SK-N-SH treated with all-trans-retinoic acid at 6 μM for 48 hours (cell line): ENCODE data around the gene LIX1.

ENCODE experiments used
- ATAC-seq: fragments of 200-7000 bp; cut with Tn5 transposase; 3 replicates; pipeline ENCODE4 v1.9.1; 2020; ENCODE audit warnings: mild to moderate bottlenecking, moderate library complexity
- ARNTL ChIP-seq: fragments of 450-650 bp; formaldehyde crosslinking; IDR thresholded peaks from 2 replicates; pipeline ENCODE4 v1.5.0; 2020; ENCODE audit warnings: low read depth, mild to moderate bottlenecking, moderate library complexity, borderline replicate concordance
- BACH2 ChIP-seq: fragments of 250-450 bp; sonication (Bioruptor Pico); IDR thresholded peaks from 2 replicates; pipeline ENCODE4 v1.9.0; 2021; ENCODE audit warnings: mild to moderate bottlenecking, borderline replicate concordance
- CSDC2 ChIP-seq: fragments of 250-450 bp; sonication (Bioruptor Pico); IDR thresholded peaks from 2 replicates; pipeline ENCODE4 v1.5.0; 2020; ENCODE audit warnings: mild to moderate bottlenecking, moderate library complexity
- ESRRG ChIP-seq: fragments of 250-450 bp; sonication (Bioruptor Pico); IDR thresholded peaks from 2 replicates; pipeline ENCODE4 v1.6.1; 2021; ENCODE audit warnings: mild to moderate bottlenecking
- GLIS3 ChIP-seq: fragments of 250-450 bp; sonication (Bioruptor Pico); IDR thresholded peaks from 2 replicates; pipeline ENCODE4 v1.5.0; 2020; ENCODE audit warnings: mild to moderate bottlenecking, moderate library complexity
- ISL1 ChIP-seq: fragments of 250-450 bp; sonication (Bioruptor Pico); IDR thresholded peaks from 2 replicates; pipeline ENCODE4 v2.1.2; 2022; ENCODE audit warnings: mild to moderate bottlenecking, moderate library complexity
- OSR1 ChIP-seq: fragments of 250-450 bp; sonication (Bioruptor Pico); IDR thresholded peaks from 2 replicates; pipeline ENCODE4 v1.8.0; 2022; ENCODE audit warnings: moderate library complexity, mild to moderate bottlenecking, inconsistent platforms
- PATZ1 ChIP-seq: fragments of 250-450 bp; sonication (Bioruptor Pico); IDR thresholded peaks from 2 replicates; pipeline ENCODE4 v1.8.0; 2020; ENCODE audit warnings: mild to moderate bottlenecking, moderate library complexity, borderline replicate concordance
- PPARA ChIP-seq: fragments of 250-450 bp; sonication (Bioruptor Pico); IDR thresholded peaks from 2 replicates; pipeline ENCODE4 v1.5.0; 2020; ENCODE audit warnings: mild to moderate bottlenecking, borderline replicate concordance
- RARB ChIP-seq: fragments of 250-450 bp; sonication (Bioruptor Pico); IDR thresholded peaks from 2 replicates; pipeline ENCODE4 v1.8.0; 2021; ENCODE audit warnings: mild to moderate bottlenecking, moderate library complexity
- SNAI2 ChIP-seq: fragments of 250-450 bp; sonication (Bioruptor Pico); IDR thresholded peaks from 2 replicates; pipeline ENCODE4 v1.5.0; 2020; ENCODE audit warnings: mild to moderate bottlenecking, moderate library complexity
- TCF4 ChIP-seq: fragments of 250-450 bp; sonication (Bioruptor Pico); IDR thresholded peaks from 2 replicates; pipeline ENCODE4 v1.8.0; 2021; ENCODE audit warnings: mild to moderate bottlenecking, moderate library complexity, borderline replicate concordance
- TOX ChIP-seq: fragments of 250-450 bp; sonication (Bioruptor Pico); IDR thresholded peaks from 2 replicates; pipeline ENCODE4 v1.8.0; 2021; ENCODE audit warnings: mild to moderate bottlenecking, moderate library complexity, borderline replicate concordance
- ZC3H10 ChIP-seq: fragments of 250-450 bp; sonication (Bioruptor Pico); IDR thresholded peaks from 2 replicates; pipeline ENCODE4 v1.5.1; 2021; ENCODE audit warnings: mild to moderate bottlenecking, moderate library complexity
- ZFP3 ChIP-seq: fragments of 250-450 bp; sonication (Bioruptor Pico); IDR thresholded peaks from 2 replicates; pipeline ENCODE4 v1.5.0; 2020; ENCODE audit warnings: mild to moderate bottlenecking, moderate library complexity
- ZFP30 ChIP-seq: fragments of 450-650 bp; formaldehyde crosslinking; IDR thresholded peaks from 2 replicates; pipeline ENCODE4 v1.5.0; 2022; ENCODE audit warnings: mild to moderate bottlenecking, moderate library complexity
- ZNF565 ChIP-seq: fragments of 450-650 bp; formaldehyde crosslinking; conservative IDR thresholded peaks from 2 replicates; pipeline ENCODE4 v1.5.0; 2020; ENCODE audit warnings: low read depth, mild to moderate bottlenecking, moderate library complexity
- ZNF70 ChIP-seq: fragments of 450-650 bp; formaldehyde crosslinking; IDR thresholded peaks from 2 replicates; pipeline ENCODE4 v1.5.0; 2020; ENCODE audit warnings: mild to moderate bottlenecking, moderate library complexity
- ZNF8 ChIP-seq: fragments of 450-650 bp; formaldehyde crosslinking; IDR thresholded peaks from 2 replicates; pipeline ENCODE4 v1.5.0; 2020; ENCODE audit warnings: mild to moderate bottlenecking, moderate library complexity
- TF ChIP-seq, protein P1 (sequence below): fragments of 250-450 bp; sonication (Bioruptor Pico); IDR thresholded peaks from 2 replicates; pipeline ENCODE4 v1.5.0; 2020; ENCODE audit warnings: mild to moderate bottlenecking, moderate library complexity
- TF ChIP-seq, protein P2 (sequence below): fragments of 250-450 bp; sonication (Bioruptor Pico); IDR thresholded peaks from 2 replicates; pipeline ENCODE4 v1.8.0; 2021; ENCODE audit warnings: low read depth, mild to moderate bottlenecking, moderate library complexity, borderline replicate concordance
- TF ChIP-seq, protein P3 (sequence below): fragments of 250-450 bp; sonication (Bioruptor Pico); IDR thresholded peaks from 2 replicates; pipeline ENCODE4 v1.5.1; 2021; ENCODE audit warnings: mild to moderate bottlenecking, moderate library complexity
- TF ChIP-seq, protein P4 (sequence below): fragments of 250-450 bp; sonication (Bioruptor Pico); IDR thresholded peaks from 2 replicates; pipeline ENCODE4 v1.5.1; 2020; ENCODE audit warnings: low read depth, mild to moderate bottlenecking, moderate library complexity

LIX1 gene

GRCh38 chr5:97121848-97122247 is 20.6 kb downstream of the LIX1 start:
- no peak for TF ChIP-seq ZC3H10
- no peak for TF ChIP-seq TCF4
- no peak for TF ChIP-seq ESRRG (CRISPR knock-in tag)
- TF ChIP-seq ZNF70 (CRISPR knock-in tag): no peak
- TF ChIP-seq OSR1 (CRISPR knock-in tag): no peak
- TF ChIP-seq SNAI2 (CRISPR knock-in tag): no peak
- TF ChIP-seq ZNF565 (CRISPR knock-in tag): no peak
- TF ChIP-seq, protein P1, sequence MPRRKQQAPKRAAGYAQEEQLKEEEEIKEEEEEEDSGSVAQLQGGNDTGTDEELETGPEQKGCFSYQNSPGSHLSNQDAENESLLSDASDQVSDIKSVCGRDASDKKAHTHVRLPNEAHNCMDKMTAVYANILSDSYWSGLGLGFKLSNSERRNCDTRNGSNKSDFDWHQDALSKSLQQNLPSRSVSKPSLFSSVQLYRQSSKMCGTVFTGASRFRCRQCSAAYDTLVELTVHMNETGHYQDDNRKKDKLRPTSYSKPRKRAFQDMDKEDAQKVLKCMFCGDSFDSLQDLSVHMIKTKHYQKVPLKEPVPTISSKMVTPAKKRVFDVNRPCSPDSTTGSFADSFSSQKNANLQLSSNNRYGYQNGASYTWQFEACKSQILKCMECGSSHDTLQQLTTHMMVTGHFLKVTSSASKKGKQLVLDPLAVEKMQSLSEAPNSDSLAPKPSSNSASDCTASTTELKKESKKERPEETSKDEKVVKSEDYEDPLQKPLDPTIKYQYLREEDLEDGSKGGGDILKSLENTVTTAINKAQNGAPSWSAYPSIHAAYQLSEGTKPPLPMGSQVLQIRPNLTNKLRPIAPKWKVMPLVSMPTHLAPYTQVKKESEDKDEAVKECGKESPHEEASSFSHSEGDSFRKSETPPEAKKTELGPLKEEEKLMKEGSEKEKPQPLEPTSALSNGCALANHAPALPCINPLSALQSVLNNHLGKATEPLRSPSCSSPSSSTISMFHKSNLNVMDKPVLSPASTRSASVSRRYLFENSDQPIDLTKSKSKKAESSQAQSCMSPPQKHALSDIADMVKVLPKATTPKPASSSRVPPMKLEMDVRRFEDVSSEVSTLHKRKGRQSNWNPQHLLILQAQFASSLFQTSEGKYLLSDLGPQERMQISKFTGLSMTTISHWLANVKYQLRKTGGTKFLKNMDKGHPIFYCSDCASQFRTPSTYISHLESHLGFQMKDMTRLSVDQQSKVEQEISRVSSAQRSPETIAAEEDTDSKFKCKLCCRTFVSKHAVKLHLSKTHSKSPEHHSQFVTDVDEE: no peak
- TF ChIP-seq CSDC2 (CRISPR knock-in tag): no peak
- TF ChIP-seq, all 23 proteins: peak for 0
- ATAC-seq: no peak

DNA sequence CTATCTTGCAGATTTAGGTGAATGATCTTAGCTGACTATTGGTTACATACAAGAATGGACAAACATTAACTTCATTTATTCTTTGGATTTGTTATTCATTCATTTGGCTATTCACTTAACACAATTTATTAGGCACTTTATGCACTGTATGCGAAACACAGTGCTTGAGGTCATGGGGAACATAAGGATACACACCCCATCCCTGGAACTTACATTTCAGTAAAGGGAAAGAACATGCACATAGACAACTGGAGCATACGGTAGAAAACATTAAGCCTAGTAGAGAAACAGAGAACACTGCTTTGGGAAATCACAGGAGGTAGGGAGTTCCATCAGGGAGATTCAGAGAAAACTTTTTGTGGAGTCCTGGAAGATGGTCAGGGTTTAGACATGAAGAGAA is 22.2 kb downstream of the LIX1 start:
- ATAC-seq: no peak

DNA sequence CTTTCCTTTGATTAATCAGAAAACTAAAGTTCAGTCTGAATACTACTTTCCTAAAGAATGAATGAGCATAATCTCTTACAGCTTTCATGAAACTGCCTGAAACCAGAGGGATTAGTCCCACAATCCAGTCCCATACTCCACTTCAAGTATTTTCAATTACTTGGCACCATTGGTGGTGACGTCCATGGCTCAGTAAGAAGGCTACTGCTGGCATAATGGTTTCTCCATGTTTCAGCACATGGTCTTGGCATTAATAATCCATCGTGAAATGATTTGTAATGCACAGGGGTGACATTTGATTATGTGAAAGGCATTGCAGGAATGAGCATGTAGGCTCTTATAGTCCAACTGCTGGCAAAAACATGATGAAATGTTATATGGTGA is 23.4 kb downstream of the LIX1 start:
- no peak for ATAC-seq
- TF ChIP-seq ZFP3 (CRISPR knock-in tag): no peak
- no peak for TF ChIP-seq RARB (CRISPR knock-in tag)
- no peak for TF ChIP-seq ZC3H10
- TF ChIP-seq, protein P1: no peak
- TF ChIP-seq ZNF565 (CRISPR knock-in tag): no peak
- no peak for TF ChIP-seq PATZ1 (CRISPR knock-in tag)
- no peak for TF ChIP-seq ZNF70 (CRISPR knock-in tag)

More for the DNA sequence above, 22.2 kb downstream of the LIX1 start:
- TF ChIP-seq BACH2 (CRISPR knock-in tag) (no peak), ZC3H10 (no peak), ZNF70 (CRISPR knock-in tag) (no peak), ZFP30 (no peak), OSR1 (CRISPR knock-in tag) (no peak), PPARA (CRISPR knock-in tag) (no peak), ZNF8 (CRISPR knock-in tag) (no peak), RARB (CRISPR knock-in tag) (no peak), ISL1 (CRISPR knock-in tag) (no peak), CSDC2 (CRISPR knock-in tag) (no peak), SNAI2 (CRISPR knock-in tag) (no peak), TCF4 (no peak), ARNTL (CRISPR knock-in tag) (no peak), ESRRG (CRISPR knock-in tag) (no peak), TOX (no peak), GLIS3 (CRISPR knock-in tag) (no peak)
- TF ChIP-seq, protein P2, sequence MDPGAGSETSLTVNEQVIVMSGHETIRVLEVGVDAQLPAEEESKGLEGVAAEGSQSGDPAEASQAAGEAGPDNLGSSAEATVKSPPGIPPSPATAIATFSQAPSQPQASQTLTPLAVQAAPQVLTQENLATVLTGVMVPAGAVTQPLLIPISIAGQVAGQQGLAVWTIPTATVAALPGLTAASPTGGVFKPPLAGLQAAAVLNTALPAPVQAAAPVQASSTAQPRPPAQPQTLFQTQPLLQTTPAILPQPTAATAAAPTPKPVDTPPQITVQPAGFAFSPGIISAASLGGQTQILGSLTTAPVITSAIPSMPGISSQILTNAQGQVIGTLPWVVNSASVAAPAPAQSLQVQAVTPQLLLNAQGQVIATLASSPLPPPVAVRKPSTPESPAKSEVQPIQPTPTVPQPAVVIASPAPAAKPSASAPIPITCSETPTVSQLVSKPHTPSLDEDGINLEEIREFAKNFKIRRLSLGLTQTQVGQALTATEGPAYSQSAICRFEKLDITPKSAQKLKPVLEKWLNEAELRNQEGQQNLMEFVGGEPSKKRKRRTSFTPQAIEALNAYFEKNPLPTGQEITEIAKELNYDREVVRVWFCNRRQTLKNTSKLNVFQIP (CRISPR knock-in tag): no peak
- TF ChIP-seq, protein P3, sequence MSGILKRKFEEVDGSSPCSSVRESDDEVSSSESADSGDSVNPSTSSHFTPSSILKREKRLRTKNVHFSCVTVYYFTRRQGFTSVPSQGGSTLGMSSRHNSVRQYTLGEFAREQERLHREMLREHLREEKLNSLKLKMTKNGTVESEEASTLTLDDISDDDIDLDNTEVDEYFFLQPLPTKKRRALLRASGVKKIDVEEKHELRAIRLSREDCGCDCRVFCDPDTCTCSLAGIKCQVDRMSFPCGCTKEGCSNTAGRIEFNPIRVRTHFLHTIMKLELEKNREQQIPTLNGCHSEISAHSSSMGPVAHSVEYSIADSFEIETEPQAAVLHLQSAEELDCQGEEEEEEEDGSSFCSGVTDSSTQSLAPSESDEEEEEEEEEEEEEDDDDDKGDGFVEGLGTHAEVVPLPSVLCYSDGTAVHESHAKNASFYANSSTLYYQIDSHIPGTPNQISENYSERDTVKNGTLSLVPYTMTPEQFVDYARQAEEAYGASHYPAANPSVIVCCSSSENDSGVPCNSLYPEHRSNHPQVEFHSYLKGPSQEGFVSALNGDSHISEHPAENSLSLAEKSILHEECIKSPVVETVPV (CRISPR knock-in tag): no peak
- TF ChIP-seq, protein P1: no peak
- TF ChIP-seq, protein P4, sequence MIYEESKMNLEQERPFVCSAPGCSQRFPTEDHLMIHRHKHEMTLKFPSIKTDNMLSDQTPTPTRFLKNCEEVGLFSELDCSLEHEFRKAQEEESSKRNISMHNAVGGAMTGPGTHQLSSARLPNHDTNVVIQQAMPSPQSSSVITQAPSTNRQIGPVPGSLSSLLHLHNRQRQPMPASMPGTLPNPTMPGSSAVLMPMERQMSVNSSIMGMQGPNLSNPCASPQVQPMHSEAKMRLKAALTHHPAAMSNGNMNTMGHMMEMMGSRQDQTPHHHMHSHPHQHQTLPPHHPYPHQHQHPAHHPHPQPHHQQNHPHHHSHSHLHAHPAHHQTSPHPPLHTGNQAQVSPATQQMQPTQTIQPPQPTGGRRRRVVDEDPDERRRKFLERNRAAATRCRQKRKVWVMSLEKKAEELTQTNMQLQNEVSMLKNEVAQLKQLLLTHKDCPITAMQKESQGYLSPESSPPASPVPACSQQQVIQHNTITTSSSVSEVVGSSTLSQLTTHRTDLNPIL: no peak
